Sigmoid colon (tissue), 7 donors: ENCODE results near the gene PTPN2. TPM values are rescaled to one million over a fixed set of nuclear protein-coding genes. Genes with fewer than 3 reads are reported as not detected.

ENCODE experiments used
- DNase-seq: peaks from one replicate; pipeline ENCODE4 v3.0.0-alpha.2; 2019
- H3K27ac ChIP-seq, 4 donors: fragments of 200-600 bp; sonication (generic); one replicate each; pipeline ENCODE4 v1.5.1; 2016 to 2019; ENCODE audit warnings: mild to moderate bottlenecking in 1 of 4
- H3K27me3 ChIP-seq, 3 donors: fragments of 200-600 bp; sonication (generic); one replicate each; pipeline ENCODE4 v1.5.1; 2019; ENCODE audit warnings: mild to moderate bottlenecking in 1 of 3
- H3K36me3 ChIP-seq, 4 donors: fragments of 200-600 bp; sonication (generic); one replicate each; pipeline ENCODE4 v1.5.1; 2016 to 2019
- H3K4me1 ChIP-seq, 4 donors: fragments of 200-600 bp; sonication (generic); one replicate each; pipeline ENCODE4 v1.5.1; 2017 to 2019
- H3K4me3 ChIP-seq, 4 donors: fragments of 200-600 bp; sonication (generic); one replicate each; pipeline ENCODE4 v1.5.1; 2017 to 2019; ENCODE audit warnings: mild to moderate bottlenecking in 2 of 4, moderate library complexity in 1 of 4
- H3K9me3 ChIP-seq, 4 donors: fragments of 200-600 bp in 3 of 4; sonication (generic) in 3 of 4; one replicate each; pipeline versions ENCODE4 v1.5.1 to v1.6.1; 2013 to 2019
- CTCF ChIP-seq, 4 experiments: fragments of 450-650 bp in 3 of 4; fragments of 200-600 bp in 1 of 4; IDR thresholded peaks; one replicate each; pipeline ENCODE4 v1.5.1; 2016 to 2019; ENCODE audit warnings: antibody characterized with exemption in 4 of 4, mild to moderate bottlenecking in 3 of 4, moderate library complexity in 2 of 4
- EP300 ChIP-seq, 4 donors: sonication (generic); formaldehyde crosslinking; IDR thresholded peaks; one replicate each; pipeline ENCODE4 v1.6.1; 2017; ENCODE audit warnings: antibody characterized with exemption in 4 of 4
- POLR2A ChIP-seq, 2 donors: fragments of 450-650 bp; IDR thresholded peaks; one replicate each; pipeline ENCODE4 v1.6.1; 2016; ENCODE audit warnings: antibody characterized with exemption in 2 of 2, mild to moderate bottlenecking in 2 of 2, moderate library complexity in 2 of 2
- POLR2AphosphoS5 ChIP-seq, 4 donors: sonication (generic); formaldehyde crosslinking; IDR thresholded peaks; one replicate each; pipeline ENCODE4 v1.6.1; 2017; ENCODE audit warnings: antibody characterized with exemption in 4 of 4
- WGBS, 2 donors: extraction: QIAGEN DNeasy Blood & Tissue Kit; methylation state at CpG; one replicate each; pipeline ENCODE4 v1.1.7; 2013; 5-methylcytosine and 5-hydroxymethylcytosine counted together
- intact Hi-C: fragments of 100-400 bp; cut with DNase I; formaldehyde crosslinking; loops from one replicate; pipeline ENCODE4 v1.15.1; 2023
- polyA plus RNA-seq, 3 donors: library from polyadenylated mRNA; stranded (reverse); fragments of 200-250 nt; gene quantifications; one replicate each; pipeline ENCODE4 v1.2.3, GENCODE V29; 2013
- total RNA-seq, 4 donors: library from RNA; depleted of rRNA; stranded (reverse); fragments of >200 nt; gene quantifications; one replicate each; pipeline ENCODE4 v1.1.0, GENCODE V29; 2016
- donor health status: healthy with polysubstance abuse.
- donor health status: Bipolar disorder and iron deficiency.
- donor health status: healthy.

PTPN2 gene
- total and polyA plus RNA-seq, 7 donors: 20.0 to 43.1 (median 31.0) TPM

DNA sequence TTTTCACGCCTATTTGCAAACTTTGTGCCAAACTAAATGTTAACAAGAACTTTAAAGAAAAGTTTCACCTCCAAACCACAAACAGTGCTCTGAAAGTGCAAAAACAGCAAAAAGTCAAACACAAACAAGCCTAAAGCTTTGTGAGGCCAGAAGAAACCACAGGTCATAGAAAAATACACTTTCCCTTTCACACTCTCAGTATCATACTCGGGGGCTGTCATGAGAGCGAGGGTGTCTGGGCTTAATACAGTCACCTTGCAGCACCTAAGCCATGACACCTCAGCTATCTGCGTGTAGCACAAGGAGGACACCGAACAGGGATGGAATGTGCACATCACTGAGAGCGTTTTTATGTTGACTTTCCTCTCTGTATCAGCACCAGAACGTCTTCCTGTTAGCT lies 37.1 kb upstream of the PTPN2 start:
- no peaks in the 10 kb centered on the region for H3K36me3 ChIP-seq
- no peak for TF ChIP-seq POLR2A (IDR thresholded peaks at IDR 0.05)
- no peak for TF ChIP-seq CTCF (IDR thresholded peaks at IDR 0.05)
- no peak for TF ChIP-seq POLR2AphosphoS5 (IDR thresholded peaks at IDR 0.05)
- no peak for TF ChIP-seq EP300 (IDR thresholded peaks at IDR 0.05)
- no peak overlapping the region for H3K4me3 ChIP-seq
- H3K4me1 ChIP-seq: no peaks in the 10 kb centered on the region
- H3K27me3 ChIP-seq: no peaks in the 10 kb centered on the region
- intact Hi-C loops: no loop called here
- no peaks in the 10 kb centered on the region for H3K9me3 ChIP-seq
- no peak for DNase-seq
- H3K27ac ChIP-seq: no peak overlapping the region
- WGBS, 2 donors: 57 to 66% methylated on average over 7 of the region's 7 CpGs

- H3K4me3 ChIP-seq: peak overlapping the region in 2 of 4 donors; percentile 29 to 48
- TF ChIP-seq POLR2A (IDR thresholded peaks at IDR 0.05): no peak
- TF ChIP-seq CTCF (IDR thresholded peaks at IDR 0.05): no peak
- no peak for TF ChIP-seq POLR2AphosphoS5 (IDR thresholded peaks at IDR 0.05)
- TF ChIP-seq EP300 (IDR thresholded peaks at IDR 0.05): no peak
- WGBS, 2 donors: 64 to 69% methylated on average over 75 of the region's 75 CpGs
- H3K36me3 ChIP-seq: no peaks in the 10 kb centered on the region
- no peaks in the 10 kb centered on the region for H3K9me3 ChIP-seq
- H3K4me1 ChIP-seq: peaks cover 0 to 16% (median 11%) of the 10 kb centered on the region in 4 donors
- H3K27me3 ChIP-seq: peaks cover 0 to 26% (median 16%) of the 10 kb centered on the region in 3 donors
- intact Hi-C loops: no loop called here
- no peak overlapping the region for H3K27ac ChIP-seq
- no peak for DNase-seq
Observed at GRCh38 chr18:12911929-12912703, 28.1 kb upstream of the PTPN2 start.

DNA sequence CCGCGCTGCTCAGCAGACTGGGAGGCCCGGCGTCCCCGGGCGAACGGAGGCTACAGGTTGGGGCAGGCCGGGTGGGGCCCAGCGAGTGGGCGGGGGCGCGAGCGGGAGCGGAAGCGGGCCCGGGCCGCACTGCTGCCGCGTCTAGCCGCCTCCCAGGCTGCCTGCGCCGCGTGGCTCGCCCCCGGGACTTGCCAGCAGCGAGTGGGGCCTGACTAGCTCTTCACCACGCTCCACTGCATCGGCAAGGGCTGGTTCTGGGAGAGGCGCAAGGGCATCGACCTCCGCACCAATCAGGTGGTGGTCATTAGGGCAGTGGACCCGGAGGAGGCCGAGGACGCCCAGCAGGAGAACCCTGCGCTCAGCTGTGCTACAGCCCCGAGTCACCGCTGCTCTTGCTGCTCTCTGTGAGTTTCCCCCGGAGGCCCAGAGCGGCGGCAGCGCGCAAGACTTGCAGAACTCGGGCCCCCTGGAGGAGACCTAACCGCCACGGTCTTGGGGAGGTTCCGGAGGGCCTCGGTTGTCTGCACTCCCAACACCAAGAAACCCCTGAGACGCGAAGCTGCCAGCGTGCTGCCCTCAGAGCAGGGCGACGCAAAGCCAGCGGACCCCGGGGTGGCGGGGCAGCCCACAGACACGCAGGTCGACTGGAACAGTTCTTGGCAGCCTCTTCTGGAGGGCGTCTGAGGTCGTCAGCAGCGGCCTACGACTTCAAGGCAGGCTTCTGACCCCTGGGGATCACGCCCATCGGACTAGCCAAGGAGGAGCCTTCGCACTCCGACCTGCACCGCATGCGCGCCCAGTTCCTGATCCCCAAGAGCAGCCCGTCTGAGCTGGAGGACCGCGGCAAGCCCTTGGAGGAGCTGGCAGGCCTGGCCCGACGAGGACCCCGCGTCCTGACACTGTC lies 27.2 kb upstream of the PTPN2 start:
- 15% methylated on average over 75 of the region's 75 CpGs for WGBS, 2 donors
- peaks cover 0 to 31% (median 16%) of the 10 kb centered on the region in 3 donors for H3K27me3 ChIP-seq
- intact Hi-C loops: no loop called here
- H3K27ac ChIP-seq: peak overlapping the region in 1 of 4 donors; percentile 25
- H3K36me3 ChIP-seq: no peaks in the 10 kb centered on the region
- no peak for DNase-seq
- H3K4me1 ChIP-seq: peaks cover 0 to 16% (median 11%) of the 10 kb centered on the region in 4 donors
- H3K4me3 ChIP-seq: peak overlapping the region in 2 of 4 donors; percentile 35 to 48
- no peaks in the 10 kb centered on the region for H3K9me3 ChIP-seq
- TF ChIP-seq CTCF (IDR thresholded peaks at IDR 0.05) (no peak), POLR2AphosphoS5 (IDR thresholded peaks at IDR 0.05) (no peak), EP300 (IDR thresholded peaks at IDR 0.05) (no peak), POLR2A (IDR thresholded peaks at IDR 0.05) (no peak)

DNA sequence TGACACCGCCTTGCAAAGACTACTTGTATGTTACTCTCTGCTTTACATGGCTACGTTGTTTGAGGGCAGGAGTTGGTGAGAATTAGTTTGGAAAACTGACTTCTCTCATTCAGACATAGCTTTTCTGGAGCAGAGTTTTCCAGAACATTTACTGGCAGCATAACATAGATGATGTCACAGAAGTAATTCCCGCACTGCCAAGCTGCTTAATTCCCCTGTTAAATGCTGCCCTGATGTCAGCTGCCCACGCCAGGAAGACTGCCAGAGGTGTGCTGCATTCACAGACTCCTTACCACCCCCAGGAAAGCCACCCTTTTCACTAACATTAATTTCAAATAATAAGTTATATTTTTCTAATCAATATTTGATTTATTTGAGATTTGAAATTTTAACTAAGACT lies 24.7 kb upstream of the PTPN2 start:
- no peak for TF ChIP-seq CTCF (IDR thresholded peaks at IDR 0.05)
- TF ChIP-seq EP300 (IDR thresholded peaks at IDR 0.05): no peak
- no peak for TF ChIP-seq POLR2AphosphoS5 (IDR thresholded peaks at IDR 0.05)
- no peak for TF ChIP-seq POLR2A (IDR thresholded peaks at IDR 0.05)
- Histone ChIP-seq H3K27me3 (peaks cover 0 to 31% (median 16%) of the 10 kb centered on the region in 3 donors), H3K4me3 (no peak overlapping the region), H3K27ac (no peak overlapping the region), H3K36me3 (no peaks in the 10 kb centered on the region), H3K4me1 (peaks cover 0 to 16% (median 11%) of the 10 kb centered on the region in 4 donors), H3K9me3 (no peaks in the 10 kb centered on the region)
- WGBS, 2 donors: 76 to 89% methylated on average over 4 of the region's 4 CpGs
- DNase-seq: no peak
- intact Hi-C loops: no loop called here
